B cell (primary cell): ENCODE measurements around the gene SDK1. TPM values are rescaled to one million over a fixed set of nuclear protein-coding genes. Genes with fewer than 3 reads are reported as not detected.

Experiments used
- ATAC-seq: fragments of 200-7000 bp; cut with Tn5 transposase; one replicate; pipeline ENCODE4 v1.10.0; 2021; ENCODE audit warnings: low read depth, mild to moderate bottlenecking, moderate number of reproducible peaks, moderate library complexity
- CTCF ChIA-PET: fragments of 350-600 bp; sonication (Branson Sonifier 250); formaldehyde crosslinking; loops from one replicate; lab custom pipeline; 2021; ENCODE audit warnings: antibody characterized with exemption, inconsistent platforms; lab: Charles Lee
- POLR2A ChIA-PET: fragments of 350-600 bp; sonication (Branson Sonifier 250); formaldehyde crosslinking; loops from one replicate; lab custom pipeline; 2021; ENCODE audit warnings: antibody characterized with exemption; lab: Charles Lee
- DNase-seq: peaks from one replicate; pipeline ENCODE4 v3.0.0; 2013
- H2AFZ ChIP-seq: 2 replicates; pipeline ENCODE4 v1.6.1; 2012; ENCODE audit warnings: mild to moderate bottlenecking, low read depth, low read length; ENCODE audit not compliant: insufficient read depth, poor library complexity, severe bottlenecking
- H3K27ac ChIP-seq, 2 donors: 1 replicate in 1 of 2; 2 replicates in 1 of 2; pipeline ENCODE4 v1.5.1; 2012 to 2013; ENCODE audit warnings: low read length in 2 of 2, mild to moderate bottlenecking in 2 of 2, moderate library complexity in 1 of 2
- H3K27me3 ChIP-seq, 4 experiments: fragments of 200-600 bp in 1 of 4; sonication (generic) in 1 of 4; replicated peaks in 1 of 4; 1 replicate in 2 of 4; 2 replicates in 2 of 4; pipeline versions ENCODE4 v1.6.1 to v1.7.0; 2013 to 2016; ENCODE audit warnings: low read length in 3 of 4, mild to moderate bottlenecking in 2 of 4, mixed read lengths in 1 of 4, moderate library complexity in 1 of 4; ENCODE audit not compliant: insufficient read depth in 4 of 4, control insufficient read depth in 3 of 4; ENCODE audit errors: control extremely low read depth in 1 of 4
- H3K36me3 ChIP-seq, 2 experiments: replicated peaks in 1 of 2; 1 replicate in 1 of 2; 2 replicates in 1 of 2; pipeline versions ENCODE4 v1.6.1 to v1.7.1; 2013; ENCODE audit warnings: low read length in 1 of 2; ENCODE audit not compliant: insufficient read depth in 2 of 2, control insufficient read depth in 1 of 2; ENCODE audit errors: control extremely low read depth in 1 of 2, extremely low read depth in 1 of 2
- H3K4me1 ChIP-seq, 2 donors: fragments of 200-600 bp in 1 of 2; sonication (generic) in 1 of 2; 1 replicate in 1 of 2; 2 replicates in 1 of 2; pipeline versions ENCODE4 v1.5.1 to v1.6.1; 2013 to 2017; ENCODE audit warnings: low read length in 2 of 2; ENCODE audit not compliant: control insufficient read depth in 2 of 2, insufficient read depth in 2 of 2
- H3K4me2 ChIP-seq: replicated peaks from 2 replicates; pipeline ENCODE3; 2012; ENCODE audit warnings: mild to moderate bottlenecking, low read depth, low read length; ENCODE audit not compliant: poor library complexity, severe bottlenecking
- H3K4me3 ChIP-seq, 5 experiments: fragments of 200-600 bp in 1 of 5; sonication (generic) in 1 of 5; 1 replicate in 3 of 5; 2 replicates in 2 of 5; pipeline versions ENCODE4 v1.5.1 to v1.7.0; 2011 to 2016; ENCODE audit warnings: low read length in 4 of 5, mild to moderate bottlenecking in 4 of 5, low read depth in 2 of 5, control low read depth in 1 of 5, moderate library complexity in 1 of 5; ENCODE audit not compliant: insufficient read depth in 1 of 5; ENCODE audit errors: control extremely low read depth in 1 of 5, extremely low read depth in 1 of 5
- H3K79me2 ChIP-seq: fragments of 200-600 bp; sonication (generic); one replicate; pipeline ENCODE4 v1.6.0; 2016; ENCODE audit warnings: low read length; ENCODE audit not compliant: control insufficient read depth, insufficient read depth
- H3K9ac ChIP-seq: fragments of 200-600 bp; sonication (generic); 2 replicates; pipeline ENCODE4 v1.6.1; 2017; ENCODE audit warnings: mild to moderate bottlenecking, low read length, moderate library complexity
- H3K9me3 ChIP-seq, 3 donors: one replicate each; pipeline versions ENCODE4 v1.6.1 to v1.7.1; 2013; ENCODE audit warnings: low read length in 2 of 3; ENCODE audit not compliant: control insufficient read depth in 2 of 3, insufficient read depth in 1 of 3; ENCODE audit errors: control extremely low read depth in 1 of 3
- H4K20me1 ChIP-seq: 2 replicates; pipeline ENCODE4 v1.6.0; 2012; ENCODE audit warnings: mild to moderate bottlenecking, low read length; ENCODE audit not compliant: insufficient read depth, control insufficient read depth, poor library complexity, severe bottlenecking
- H3K27ac Mint-ChIP-seq: one replicate; pipeline ENCODE4 v1.8.0; 2021; ENCODE audit warnings: mixed read lengths
- H3K27me3 Mint-ChIP-seq: one replicate; pipeline ENCODE4 v1.8.0; 2021; ENCODE audit warnings: mixed read lengths
- H3K4me1 Mint-ChIP-seq: one replicate; pipeline ENCODE4 v1.8.0; 2021; ENCODE audit warnings: mixed read lengths
- H3K4me3 Mint-ChIP-seq: one replicate; pipeline ENCODE4 v1.8.0; 2021; ENCODE audit warnings: mixed read lengths
- H3K9me3 Mint-ChIP-seq: one replicate; pipeline ENCODE4 v1.8.0; 2022; ENCODE audit warnings: mixed read lengths; ENCODE audit not compliant: insufficient read depth
- CTCF ChIP-seq: fragments of 200-600 bp; IDR thresholded peaks from one replicate; pipeline ENCODE4 v1.8.0; 2022; ENCODE audit warnings: antibody characterized with exemption, mild to moderate bottlenecking
- EZH2 ChIP-seq: IDR thresholded peaks from 2 replicates; pipeline ENCODE4 v1.6.1; 2012; ENCODE audit warnings: borderline replicate concordance, low read depth, mild to moderate bottlenecking, moderate library complexity, low read length; ENCODE audit not compliant: insufficient read depth, poor library complexity, severe bottlenecking
- WGBS: methylation state at CpG from one replicate; pipeline ENCODE4 v1.1.5; 2013; ENCODE audit warnings: missing lambda C conversion rate; ENCODE audit not compliant: insufficient coverage; 5-methylcytosine and 5-hydroxymethylcytosine counted together
- intact Hi-C: fragments of 100-400 bp; cut with micrococcal nuclease; formaldehyde crosslinking; loops from one replicate; pipeline ENCODE4 v1.10.0; 2022
- polyA plus RNA-seq: library from polyadenylated mRNA; depleted of rRNA; stranded (reverse); fragments of >200 nt; gene quantifications from 2 replicates; pipeline ENCODE4 v1.2.3, GENCODE V29; 2012
- total RNA-seq, 2 donors: library from RNA; stranded (reverse); fragments of 120-200 nt in 1 of 2; gene quantifications; 1 replicate in 1 of 2; 2 replicates in 1 of 2; pipeline versions ENCODE4 v1.2.3 to v1.2.4, GENCODE V29; 2013 to 2022

The SDK1 gene
- total and polyA plus RNA-seq, 2 donors (not counting 1 experiment from before 2014, with no cell fraction given): 0.73 to 2.0 TPM

DNA sequence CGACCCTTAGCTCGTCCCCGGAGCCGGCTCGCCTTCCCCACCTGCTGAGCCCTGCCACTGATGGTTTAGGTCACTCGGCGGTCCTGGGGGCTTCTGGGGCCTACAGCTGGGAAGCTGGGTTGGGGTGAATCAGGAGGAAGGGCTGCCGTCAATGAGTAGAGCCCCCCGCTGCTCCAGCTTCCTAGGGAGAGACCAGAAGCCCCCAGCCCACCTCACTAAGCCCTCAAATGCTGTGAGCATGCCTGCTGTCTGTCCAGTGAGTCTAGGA is 885.4 kb downstream of the SDK1 start:
- intact Hi-C loops: no loop called here
- Histone ChIP-seq H2AFZ (no peak overlapping the region), H3K4me3 (no peak overlapping the region), H3K27ac (no peak overlapping the region), H3K9ac (no peak overlapping the region), H3K9me3 (peaks cover 0 to 29% (median 0%) of the 10 kb centered on the region in 3 donors), H3K79me2 (no peaks in the 10 kb centered on the region), H3K36me3 (no peaks in the 10 kb centered on the region), H3K4me2 (no peak overlapping the region), H3K27me3 (no peaks in the 10 kb centered on the region), H4K20me1 (no peaks in the 10 kb centered on the region), H3K4me1 (no peaks in the 10 kb centered on the region)
- Mint-ChIP-seq H3K27ac (no peak overlapping the region), H3K9me3 (peaks cover 3% of the 10 kb centered on the region), H3K4me1 (no peaks in the 10 kb centered on the region), H3K4me3 (no peak overlapping the region), H3K27me3 (no peaks in the 10 kb centered on the region)
- 100% methylated on average over 5 of the region's 9 CpGs for WGBS
- ChIA-PET CTCF (no interaction called here), POLR2A (no interaction called here)
- no peak for ATAC-seq
- no peak for DNase-seq
- TF ChIP-seq CTCF (no peak), EZH2 (no peak)

- Mint-ChIP-seq H3K4me3 (no peak overlapping the region), H3K4me1 (no peaks in the 10 kb centered on the region), H3K9me3 (peaks cover 3% of the 10 kb centered on the region), H3K27ac (no peak overlapping the region), H3K27me3 (no peaks in the 10 kb centered on the region)
- no peaks in the 10 kb centered on the region for H3K27me3 ChIP-seq
- no peak overlapping the region for H3K4me2 ChIP-seq
- no peak overlapping the region for H3K9ac ChIP-seq
- DNase-seq (no peak), ATAC-seq (no peak)
- H3K36me3 ChIP-seq: no peaks in the 10 kb centered on the region
- ChIA-PET CTCF (no interaction called here), POLR2A (no interaction called here)
- no peaks in the 10 kb centered on the region for H4K20me1 ChIP-seq
- peaks cover 0 to 16% (median 0%) of the 10 kb centered on the region in 3 donors for H3K9me3 ChIP-seq
- H3K27ac ChIP-seq: no peak overlapping the region
- H3K79me2 ChIP-seq: no peaks in the 10 kb centered on the region
- no CpG with 5 or more reads among the region's 3 CpGs for WGBS
- no peak overlapping the region for H2AFZ ChIP-seq
- intact Hi-C loops: no loop called here
- no peaks in the 10 kb centered on the region for H3K4me1 ChIP-seq
- no peak for TF ChIP-seq CTCF
- TF ChIP-seq EZH2: no peak
- no peak overlapping the region for H3K4me3 ChIP-seq
Observed at GRCh38 chr7:4188651-4189050, 887.6 kb downstream of the SDK1 start.
